HepG2 (cell line): Measurements from ENCODE around the gene BABAM2. TPM values are rescaled to one million over a fixed set of nuclear protein-coding genes. Genes with fewer than 3 reads are reported as not detected.

Source experiments
- ATAC-seq: fragments of 200-7000 bp; cut with Tn5 transposase; 3 replicates; pipeline ENCODE4 v1.9.1; 2020; ENCODE audit warnings: mild to moderate bottlenecking, moderate library complexity
- BruUV-seq: library from RNA; stranded (reverse); fragments of 400-500 nt; replicated peaks from 2 replicates; lab custom pipeline; 2021; lab: Mats Ljungman, UMichigan
- CTCF ChIA-PET: fragments of 300-600 bp; formaldehyde crosslinking; extraction: SDS; loops from one replicate; lab custom pipeline; 2021; ENCODE audit warnings: low total read pairs, inconsistent platforms, low intra/inter-chr PET ratio; lab: Yijun Ruan, JAX
- POLR2A ChIA-PET: fragments of 350-600 bp; sonication (Branson Sonifier 250); formaldehyde crosslinking; loops from one replicate; lab custom pipeline; 2020; ENCODE audit warnings: antibody characterized with exemption, inconsistent platforms; lab: Yijun Ruan, JAX
- DNase-seq: peaks from one replicate; pipeline ENCODE4 v3.0.0-alpha.2; 2015; ENCODE audit warnings: low spot score
- FAIRE-seq: peaks from 3 replicates; lab custom pipeline; 2011; peaks lifted over from hg19 to GRCh38; lab: Jason Lieb, UNC
- H2AFZ ChIP-seq: one replicate; pipeline ENCODE4 v1.6.1; 2011; ENCODE audit warnings: low read length, inconsistent platforms
- H3K27ac ChIP-seq: fragments of 300-600 bp; 3 replicates; pipeline ENCODE4 v1.8.0; 2011; ENCODE audit warnings: mixed run types, mild to moderate bottlenecking, mixed read lengths, low read length, inconsistent platforms; ENCODE audit not compliant: insufficient read depth; ENCODE audit errors: extremely low read length
- H3K27me3 ChIP-seq, 2 experiments: fragments of 200-600 bp in 1 of 2; 2 replicates in 1 of 2; 3 replicates in 1 of 2; pipeline versions ENCODE4 v1.6.0 to v1.8.0; 2011; ENCODE audit warnings: low read length in 2 of 2, mild to moderate bottlenecking in 2 of 2, moderate library complexity in 2 of 2, inconsistent platforms in 1 of 2; ENCODE audit not compliant: insufficient read depth in 2 of 2, control insufficient read depth in 1 of 2
- H3K36me3 ChIP-seq, 2 experiments: fragments of 200-600 bp in 1 of 2; replicated peaks in 1 of 2; 2 replicates in 1 of 2; 3 replicates in 1 of 2; pipeline versions ENCODE4 v1.5.1 to v1.8.0; 2011; ENCODE audit warnings: low read length in 2 of 2, inconsistent platforms in 1 of 2; ENCODE audit not compliant: insufficient read depth in 2 of 2, control insufficient read depth in 1 of 2
- H3K4me1 ChIP-seq: 2 replicates; pipeline ENCODE4 v1.5.1; 2012; ENCODE audit warnings: low read length, inconsistent platforms; ENCODE audit not compliant: insufficient read depth
- H3K4me2 ChIP-seq: 2 replicates; pipeline ENCODE4 v1.6.0; 2011; ENCODE audit warnings: low read depth, low read length, inconsistent platforms
- H3K4me3 ChIP-seq, 3 experiments: fragments of 200-600 bp in 1 of 3; sonication (generic), shearing (Covaris generic) in 1 of 3; replicated peaks in 1 of 3; 2 replicates each; pipeline ENCODE4 v1.5.1; 2011 to 2016; ENCODE audit warnings: low read length in 3 of 3, inconsistent platforms in 2 of 3, low read depth in 2 of 3, mild to moderate bottlenecking in 2 of 3, control low read depth in 1 of 3, mixed read lengths in 1 of 3; ENCODE audit not compliant: insufficient read depth in 1 of 3
- H3K79me2 ChIP-seq: one replicate; pipeline ENCODE4 v1.6.1; 2011; ENCODE audit warnings: low read length, inconsistent platforms; ENCODE audit not compliant: insufficient read depth
- H3K9ac ChIP-seq: 2 replicates; pipeline ENCODE4 v1.6.0; 2011; ENCODE audit warnings: mild to moderate bottlenecking, low read depth, low read length, inconsistent platforms; ENCODE audit not compliant: insufficient read depth
- H3K9me3 ChIP-seq: 2 replicates; pipeline ENCODE4 v1.5.1; 2012; ENCODE audit warnings: mild to moderate bottlenecking, low read length
- H4K20me1 ChIP-seq: 2 replicates; pipeline ENCODE4 v1.6.0; 2011; ENCODE audit warnings: inconsistent platforms, mild to moderate bottlenecking, low read length, moderate library complexity; ENCODE audit not compliant: insufficient read depth
- CENPT ChIP-seq: sonication (generic); formaldehyde crosslinking; IDR thresholded peaks from 2 replicates; pipeline ENCODE4 v1.8.0; 2022; ENCODE audit warnings: low read depth, mild to moderate bottlenecking, moderate library complexity, missing genetic modification reagents
- HMGXB3 ChIP-seq: sonication (generic); formaldehyde crosslinking; IDR thresholded peaks from 2 replicates; pipeline ENCODE4 v1.4.0; 2020; ENCODE audit warnings: missing genetic modification reagents, borderline replicate concordance
- MYNN ChIP-seq: sonication (generic); formaldehyde crosslinking; IDR thresholded peaks from 2 replicates; pipeline ENCODE4 v1.4.0; 2020; ENCODE audit warnings: mild to moderate bottlenecking, low read depth, missing genetic modification reagents
- NFKBIZ ChIP-seq: IDR thresholded peaks from 2 replicates; pipeline ENCODE4 v1.6.1; 2018; ENCODE audit warnings: missing genetic modification reagents, missing compliant biosample characterization
- POLR2G ChIP-seq: fragments of 200-400 bp; formaldehyde crosslinking; IDR thresholded peaks from 2 replicates; pipeline ENCODE4 v1.6.1; 2018; ENCODE audit warnings: mild to moderate bottlenecking, low read depth, low read length, moderate library complexity
- RBFOX2 ChIP-seq: fragments of 200-400 bp; formaldehyde crosslinking; IDR thresholded peaks from 2 replicates; pipeline ENCODE4 v1.6.1; 2017; ENCODE audit warnings: low read depth, mild to moderate bottlenecking, low read length
- ZBTB7A ChIP-seq: sonication (generic); formaldehyde crosslinking; IDR thresholded peaks from 2 replicates; pipeline ENCODE4 v1.8.0; 2022; ENCODE audit warnings: mild to moderate bottlenecking, missing genetic modification reagents
- ZKSCAN1 ChIP-seq: fragments of 150-350 bp; IDR thresholded peaks from 2 replicates; pipeline ENCODE4 v1.6.1; 2014; ENCODE audit warnings: low read length
- ZKSCAN8 ChIP-seq: IDR thresholded peaks from 2 replicates; pipeline ENCODE4 v1.6.1; 2016; ENCODE audit warnings: borderline replicate concordance, missing genetic modification reagents, missing compliant biosample characterization
- ZMYM3 ChIP-seq: sonication (generic); formaldehyde crosslinking; IDR thresholded peaks from 2 replicates; pipeline ENCODE4 v1.5.1; 2020; ENCODE audit warnings: mild to moderate bottlenecking, missing genetic modification reagents
- ZMYM4 ChIP-seq: sonication (generic); formaldehyde crosslinking; IDR thresholded peaks from 2 replicates; pipeline ENCODE4 v1.8.1; 2023; ENCODE audit warnings: mild to moderate bottlenecking, missing genetic modification reagents
- ZNF12 ChIP-seq: sonication (generic); formaldehyde crosslinking; IDR thresholded peaks from 2 replicates; pipeline ENCODE4 v1.5.0; 2020; ENCODE audit warnings: missing genetic modification reagents
- ZNF138 ChIP-seq: sonication (generic); formaldehyde crosslinking; IDR thresholded peaks from 2 replicates; pipeline ENCODE4 v1.5.0; 2020; ENCODE audit warnings: mild to moderate bottlenecking, low read depth, missing genetic modification reagents
- ZNF501 ChIP-seq: sonication (generic); formaldehyde crosslinking; IDR thresholded peaks from 2 replicates; pipeline ENCODE4 v1.5.1; 2020; ENCODE audit warnings: mild to moderate bottlenecking, moderate library complexity, missing genetic modification reagents
- ZNF629 ChIP-seq: sonication (generic); formaldehyde crosslinking; conservative IDR thresholded peaks from 2 replicates; pipeline ENCODE4 v1.5.0; 2020; ENCODE audit warnings: missing genetic modification reagents
- ZNF660 ChIP-seq: sonication (generic); formaldehyde crosslinking; IDR thresholded peaks from 2 replicates; pipeline ENCODE4 v1.5.1; 2020; ENCODE audit warnings: mild to moderate bottlenecking, low read depth, missing genetic modification reagents, borderline replicate concordance
- ZSCAN30 ChIP-seq: sonication (generic); formaldehyde crosslinking; IDR thresholded peaks from 2 replicates; pipeline ENCODE4 v1.5.0; 2020; ENCODE audit warnings: mild to moderate bottlenecking, missing genetic modification reagents
- WGBS: methylation state at CpG from one replicate; pipeline ENCODE4 v1.1.6; 2017; ENCODE audit warnings: low lambda C conversion rate; 5-methylcytosine and 5-hydroxymethylcytosine counted together
- in situ Hi-C: cut with HindIII; loops from 2 replicates; pipeline ENCODE4 v1.10.0; 2017; ENCODE audit warnings: low pct_unique_long_range_greater_than_20kb; ENCODE audit not compliant: extremely low pct_ligation_motif_present
- intact Hi-C: fragments of 100-400 bp; cut with micrococcal nuclease; formaldehyde crosslinking; loops from one replicate; pipeline ENCODE4 v1.10.0; 2022; ENCODE audit not compliant: unreplicated experiment
- polyA plus RNA-seq, 8 experiments: library from polyadenylated mRNA; depleted of rRNA in 3 of 8; stranded (reverse) in 7 of 8; unstranded in 1 of 8; fragments of >200 nt; fragmentation: Illumina TruSeq in 4 of 8; extraction: Trizol in 4 of 8; gene quantifications; 2 replicates each; pipeline versions ENCODE4 v1.2.1 to v1.2.3, GENCODE V29; 2011 to 2016; ENCODE audit warnings: low read depth in 4 of 8, missing spikeins in 1 of 8, mixed read lengths in 1 of 8; ENCODE audit not compliant: insufficient read depth in 1 of 8
- total RNA-seq, 5 experiments: library from RNA; depleted of rRNA; stranded (reverse); fragments of >200 nt; fragmentation: Illumina TruSeq; extraction: Trizol; gene quantifications; 2 replicates each; pipeline ENCODE4 v1.2.3, GENCODE V29; 2016; ENCODE audit warnings: low read depth in 1 of 5

BABAM2 gene
- total and polyA plus RNA-seq, 2 of the 13 experiments (the other 11 are each of a cell fraction or from before 2014, with no cell fraction given), result 24.9 to 28.0 TPM

- no peak overlapping the region for H2AFZ ChIP-seq
- no peak overlapping the region for H3K9ac ChIP-seq
- ChIA-PET CTCF (no interaction called here), POLR2A (no interaction called here)
- H3K27me3 ChIP-seq, result peaks cover 5 to 43% of the 10 kb centered on the region in 2 experiments; a peak in 4 of 5 replicates
- intact Hi-C loops, result no loop called here
- DNase-seq (no peak), FAIRE-seq (no peak), ATAC-seq (no peak)
- no peaks in the 10 kb centered on the region for H3K36me3 ChIP-seq
- H3K4me3 ChIP-seq, result no peak overlapping the region
- H4K20me1 ChIP-seq, result no peaks in the 10 kb centered on the region
- no TSS peak for BruUV-seq
- TF ChIP-seq ZSCAN30 (no peak), ZKSCAN8 (CRISPR knock-in tag) (no peak), ZBTB7A (no peak), MYNN (no peak), ZMYM3 (CRISPR knock-in tag) (0 out of 2 replicates have a peak, but pooled peaks have one; percentile 22)
- peaks cover 37% of the 10 kb centered on the region for H3K4me1 ChIP-seq
- H3K27ac ChIP-seq, result no peak overlapping the region
- no peak overlapping the region for H3K4me2 ChIP-seq
- no peaks in the 10 kb centered on the region for H3K79me2 ChIP-seq
- in situ Hi-C loops, result no loop called here
- WGBS, result 56% methylated on average over 9 of the region's 9 CpGs
- H3K9me3 ChIP-seq, result no peaks in the 10 kb centered on the region
These were observed 477.8 kb downstream of the BABAM2 start for GRCh38 chr2:28368357-28368798.

- H3K27me3 ChIP-seq, result peaks cover 5 to 43% of the 10 kb centered on the region in 2 experiments; a peak in 4 of 5 replicates
- intact Hi-C loops (no loop called here), in situ Hi-C loops (no loop called here)
- H3K27ac ChIP-seq, result no peak overlapping the region
- ATAC-seq, result no peak
- WGBS, result 21% methylated on average over 4 of the region's 5 CpGs
- H2AFZ ChIP-seq, result no peak overlapping the region
- no peak overlapping the region for H3K9ac ChIP-seq
- no peak for FAIRE-seq
- H3K36me3 ChIP-seq, result no peaks in the 10 kb centered on the region
- POLR2A ChIA-PET, result no interaction called here
- no peaks in the 10 kb centered on the region for H3K9me3 ChIP-seq
- H3K4me1 ChIP-seq, result peaks cover 37% of the 10 kb centered on the region
- H3K4me2 ChIP-seq, result no peak overlapping the region; the same call in 1 of the 2 replicates
- no peak for DNase-seq
- no peaks in the 10 kb centered on the region for H3K79me2 ChIP-seq
- no TSS peak for BruUV-seq
- no peak overlapping the region for H3K4me3 ChIP-seq
- no peaks in the 10 kb centered on the region for H4K20me1 ChIP-seq
- CTCF ChIA-PET, result no interaction called here
- TF ChIP-seq ZMYM4 (CRISPR knock-in tag) (no peak), ZNF12 (CRISPR knock-in tag) (no peak), NFKBIZ (no peak), ZNF501 (CRISPR knock-in tag) (0 out of 2 replicates have a peak, but pooled peaks have one; percentile 22), ZNF629 (CRISPR knock-in tag) (peak; percentile 90), RBFOX2 (no peak), POLR2G (no peak), ZMYM3 (CRISPR knock-in tag) (peak; percentile 69), HMGXB3 (CRISPR knock-in tag) (no peak), ZNF660 (CRISPR knock-in tag) (no peak), ZKSCAN1 (no peak), ZNF138 (no peak), CENPT (CRISPR knock-in tag) (no peak)
These were observed 478.8 kb downstream of the BABAM2 start for GRCh38 chr2:28369358-28369757.
